Panc1 (cell line): ENCODE measurements around the gene RPL36AL. TPM values are rescaled to one million over a fixed set of nuclear protein-coding genes. Genes with fewer than 3 reads are reported as not detected.
A peak's percentile ranks its signal among the peaks of the same experiment; 100 is the strongest.

ENCODE experiments used
- ATAC-seq: fragments of 200-7000 bp; cut with Tn5 transposase; 2 replicates; pipeline ENCODE4 v1.9.1; 2020; ENCODE audit warnings: mild to moderate bottlenecking, moderate library complexity
- BruUV-seq: library from RNA; stranded (reverse); fragments of 400-500 nt; replicated peaks from 2 replicates; lab custom pipeline; 2021; lab: Mats Ljungman, UMichigan
- CTCF ChIA-PET: fragments of 300-600 bp; sonication (Branson Sonifier 250); formaldehyde crosslinking; loops from one replicate; lab custom pipeline; 2022; ENCODE audit warnings: antibody characterized with exemption; lab: Charles Lee
- POLR2A ChIA-PET: fragments of 300-600 bp; sonication (Branson Sonifier 250); formaldehyde crosslinking; loops from one replicate; lab custom pipeline; 2022; ENCODE audit warnings: antibody characterized with exemption; lab: Charles Lee
- DNase-seq: peaks from one replicate; pipeline ENCODE4 v3.0.0-alpha.2; 2010; ENCODE audit warnings: low read depth, low spot score
- H3K27ac ChIP-seq: 2 replicates; pipeline ENCODE4 v1.5.1; 2011; ENCODE audit warnings: mild to moderate bottlenecking, low read length, inconsistent platforms
- H3K27me3 ChIP-seq: fragments of 200-500 bp; sonication (Bioruptor generic); 2 replicates; pipeline ENCODE4 v1.6.0; 2014; ENCODE audit warnings: low read length, inconsistent platforms; ENCODE audit not compliant: control insufficient read depth, insufficient read depth
- H3K36me3 ChIP-seq: fragments of 200-500 bp; sonication (Bioruptor generic); 2 replicates; pipeline ENCODE4 v1.5.1; 2014; ENCODE audit warnings: inconsistent platforms, mild to moderate bottlenecking, low read length, moderate library complexity; ENCODE audit not compliant: control insufficient read depth, insufficient read depth
- H3K4me1 ChIP-seq: 2 replicates; pipeline ENCODE4 v1.5.1; 2011; ENCODE audit warnings: inconsistent platforms, mild to moderate bottlenecking, low read length, moderate library complexity; ENCODE audit not compliant: control insufficient read depth, insufficient read depth
- H3K4me3 ChIP-seq, 2 experiments: 2 replicates each; pipeline ENCODE4 v1.5.1; 2011 to 2012; ENCODE audit warnings: low read depth in 2 of 2, low read length in 2 of 2, mild to moderate bottlenecking in 2 of 2, inconsistent platforms in 1 of 2, moderate library complexity in 1 of 2
- H3K9me3 ChIP-seq: fragments of 200-500 bp; sonication (Bioruptor generic); 2 replicates; pipeline ENCODE4 v1.5.1; 2014; ENCODE audit warnings: low read depth, mild to moderate bottlenecking, inconsistent platforms, low read length, moderate library complexity; ENCODE audit not compliant: control insufficient read depth, insufficient read depth
- POLR2AphosphoS5 ChIP-seq: IDR thresholded peaks from 2 replicates; pipeline ENCODE4 v1.6.1; 2012; ENCODE audit warnings: mild to moderate bottlenecking, low read depth, low read length, moderate library complexity
- SIN3A ChIP-seq: IDR thresholded peaks from 2 replicates; pipeline ENCODE4 v1.6.1; 2012; ENCODE audit warnings: low read depth, mild to moderate bottlenecking, low read length, moderate library complexity, borderline replicate concordance; ENCODE audit not compliant: insufficient read depth
- TCF7L2 ChIP-seq: IDR thresholded peaks from 2 replicates; pipeline ENCODE4 v1.6.1; 2011; ENCODE audit warnings: mild to moderate bottlenecking, low read depth, low read length, inconsistent platforms
- in situ Hi-C: cut with HindIII; loops from 2 replicates; pipeline ENCODE4 v1.10.0; 2016; ENCODE audit warnings: low sequenced_read_pairs, low pct_unique_long_range_greater_than_20kb
- intact Hi-C: fragments of 100-400 bp; cut with micrococcal nuclease; formaldehyde crosslinking; loops from one replicate; pipeline ENCODE4 v1.10.0; 2022; ENCODE audit not compliant: unreplicated experiment
- total RNA-seq: library from RNA; stranded (reverse); gene quantifications from one replicate; pipeline ENCODE4 v1.2.1, GENCODE V29; 2021; ENCODE audit not compliant: unreplicated experiment
- TF ChIP-seq, protein P1 (sequence below), 2 experiments: IDR thresholded peaks; 2 replicates each; pipeline ENCODE4 v1.6.1; 2011 to 2012; ENCODE audit warnings: low read depth in 2 of 2, control low read depth in 1 of 2, low read length in 1 of 2, mild to moderate bottlenecking in 1 of 2, moderate library complexity in 1 of 2; ENCODE audit not compliant: insufficient read depth in 1 of 2
- TF ChIP-seq, protein P2 (sequence below): fragments of 450-650 bp; IDR thresholded peaks from 2 replicates; pipeline ENCODE4 v1.5.1; 2017; ENCODE audit warnings: mild to moderate bottlenecking

The RPL36AL gene
- total RNA-seq, 1 experiment from 2014 or later = 136 TPM

DNA sequence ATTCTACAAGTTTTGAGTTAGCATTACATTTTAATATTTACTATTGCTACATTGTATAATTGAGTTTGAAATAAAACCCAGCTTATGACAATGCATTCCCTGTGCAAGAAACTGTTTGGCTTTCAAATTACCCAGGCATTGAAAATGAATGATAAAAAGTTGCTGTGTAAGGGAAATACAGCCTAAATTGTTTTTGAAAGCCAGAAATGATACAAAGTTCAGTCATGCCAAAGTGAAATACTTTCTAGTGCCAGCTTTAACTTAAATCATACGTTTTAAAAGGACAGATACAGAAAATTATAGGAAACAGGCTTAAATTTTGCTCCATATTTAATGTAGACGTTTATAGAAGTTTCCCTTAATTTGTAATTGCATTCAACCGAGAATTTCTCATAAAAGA, 3.0 kb upstream of the RPL36AL start:
- in situ Hi-C loops = no loop called here
- Histone ChIP-seq H3K27ac (peak overlapping the region; percentile 88), H3K27me3 (no peaks in the 10 kb centered on the region), H3K4me3 (peak overlapping the region; percentile 39 to 95), H3K4me1 (peaks cover 4% of the 10 kb centered on the region), H3K36me3 (peaks cover 15% of the 10 kb centered on the region), H3K9me3 (no peaks in the 10 kb centered on the region)
- ChIA-PET CTCF (no interaction called here), POLR2A (no interaction called here)
- no TSS peak for BruUV-seq
- DNase-seq (no peak), ATAC-seq (no peak)
- TF ChIP-seq, protein P1, sequence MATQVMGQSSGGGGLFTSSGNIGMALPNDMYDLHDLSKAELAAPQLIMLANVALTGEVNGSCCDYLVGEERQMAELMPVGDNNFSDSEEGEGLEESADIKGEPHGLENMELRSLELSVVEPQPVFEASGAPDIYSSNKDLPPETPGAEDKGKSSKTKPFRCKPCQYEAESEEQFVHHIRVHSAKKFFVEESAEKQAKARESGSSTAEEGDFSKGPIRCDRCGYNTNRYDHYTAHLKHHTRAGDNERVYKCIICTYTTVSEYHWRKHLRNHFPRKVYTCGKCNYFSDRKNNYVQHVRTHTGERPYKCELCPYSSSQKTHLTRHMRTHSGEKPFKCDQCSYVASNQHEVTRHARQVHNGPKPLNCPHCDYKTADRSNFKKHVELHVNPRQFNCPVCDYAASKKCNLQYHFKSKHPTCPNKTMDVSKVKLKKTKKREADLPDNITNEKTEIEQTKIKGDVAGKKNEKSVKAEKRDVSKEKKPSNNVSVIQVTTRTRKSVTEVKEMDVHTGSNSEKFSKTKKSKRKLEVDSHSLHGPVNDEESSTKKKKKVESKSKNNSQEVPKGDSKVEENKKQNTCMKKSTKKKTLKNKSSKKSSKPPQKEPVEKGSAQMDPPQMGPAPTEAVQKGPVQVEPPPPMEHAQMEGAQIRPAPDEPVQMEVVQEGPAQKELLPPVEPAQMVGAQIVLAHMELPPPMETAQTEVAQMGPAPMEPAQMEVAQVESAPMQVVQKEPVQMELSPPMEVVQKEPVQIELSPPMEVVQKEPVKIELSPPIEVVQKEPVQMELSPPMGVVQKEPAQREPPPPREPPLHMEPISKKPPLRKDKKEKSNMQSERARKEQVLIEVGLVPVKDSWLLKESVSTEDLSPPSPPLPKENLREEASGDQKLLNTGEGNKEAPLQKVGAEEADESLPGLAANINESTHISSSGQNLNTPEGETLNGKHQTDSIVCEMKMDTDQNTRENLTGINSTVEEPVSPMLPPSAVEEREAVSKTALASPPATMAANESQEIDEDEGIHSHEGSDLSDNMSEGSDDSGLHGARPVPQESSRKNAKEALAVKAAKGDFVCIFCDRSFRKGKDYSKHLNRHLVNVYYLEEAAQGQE (IDR thresholded peaks at IDR 0.05; ENCODE audit: insufficient read depth in 1 of 2, low read depth in 2 of 2, low read length in 1 of 2) = no peak
- TF ChIP-seq TCF7L2 = no peak
- intact Hi-C loops = no loop called here

DNA sequence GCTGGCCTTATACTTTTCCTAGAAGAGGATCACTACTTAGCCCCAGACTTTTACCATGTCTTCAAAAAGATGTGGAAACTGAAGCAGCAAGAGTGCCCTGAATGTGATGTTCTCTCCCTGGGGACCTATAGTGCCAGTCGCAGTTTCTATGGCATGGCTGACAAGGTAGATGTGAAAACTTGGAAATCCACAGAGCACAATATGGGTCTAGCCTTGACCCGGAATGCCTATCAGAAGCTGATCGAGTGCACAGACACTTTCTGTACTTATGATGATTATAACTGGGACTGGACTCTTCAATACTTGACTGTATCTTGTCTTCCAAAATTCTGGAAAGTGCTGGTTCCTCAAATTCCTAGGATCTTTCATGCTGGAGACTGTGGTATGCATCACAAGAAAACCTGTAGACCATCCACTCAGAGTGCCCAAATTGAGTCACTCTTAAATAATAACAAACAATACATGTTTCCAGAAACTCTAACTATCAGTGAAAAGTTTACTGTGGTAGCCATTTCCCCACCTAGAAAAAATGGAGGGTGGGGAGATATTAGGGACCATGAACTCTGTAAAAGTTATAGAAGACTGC, 1.7 kb upstream of the RPL36AL start:
- peaks cover 17% of the 10 kb centered on the region for H3K4me1 ChIP-seq
- H3K36me3 ChIP-seq = peaks cover 18% of the 10 kb centered on the region
- intact Hi-C loops = no loop called here
- no peaks in the 10 kb centered on the region for H3K27me3 ChIP-seq
- TF ChIP-seq, protein P1 (IDR thresholded peaks at IDR 0.05; ENCODE audit: insufficient read depth in 1 of 2, low read depth in 2 of 2, low read length in 1 of 2) = no peak
- TF ChIP-seq POLR2AphosphoS5 (no peak), SIN3A (no peak), TCF7L2 (no peak)
- TF ChIP-seq, protein P2, sequence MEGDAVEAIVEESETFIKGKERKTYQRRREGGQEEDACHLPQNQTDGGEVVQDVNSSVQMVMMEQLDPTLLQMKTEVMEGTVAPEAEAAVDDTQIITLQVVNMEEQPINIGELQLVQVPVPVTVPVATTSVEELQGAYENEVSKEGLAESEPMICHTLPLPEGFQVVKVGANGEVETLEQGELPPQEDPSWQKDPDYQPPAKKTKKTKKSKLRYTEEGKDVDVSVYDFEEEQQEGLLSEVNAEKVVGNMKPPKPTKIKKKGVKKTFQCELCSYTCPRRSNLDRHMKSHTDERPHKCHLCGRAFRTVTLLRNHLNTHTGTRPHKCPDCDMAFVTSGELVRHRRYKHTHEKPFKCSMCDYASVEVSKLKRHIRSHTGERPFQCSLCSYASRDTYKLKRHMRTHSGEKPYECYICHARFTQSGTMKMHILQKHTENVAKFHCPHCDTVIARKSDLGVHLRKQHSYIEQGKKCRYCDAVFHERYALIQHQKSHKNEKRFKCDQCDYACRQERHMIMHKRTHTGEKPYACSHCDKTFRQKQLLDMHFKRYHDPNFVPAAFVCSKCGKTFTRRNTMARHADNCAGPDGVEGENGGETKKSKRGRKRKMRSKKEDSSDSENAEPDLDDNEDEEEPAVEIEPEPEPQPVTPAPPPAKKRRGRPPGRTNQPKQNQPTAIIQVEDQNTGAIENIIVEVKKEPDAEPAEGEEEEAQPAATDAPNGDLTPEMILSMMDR = no peak
- ATAC-seq (no peak), DNase-seq (no peak)
- peak overlapping the region; percentile 92 to 95 for H3K4me3 ChIP-seq
- POLR2A ChIA-PET = no interaction called here
- BruUV-seq = TSS peak; percentile 91
- CTCF ChIA-PET = no interaction called here
- no peaks in the 10 kb centered on the region for H3K9me3 ChIP-seq
- H3K27ac ChIP-seq = peak overlapping the region; percentile 88
- in situ Hi-C loops = no loop called here
